Caco-2 (cell line): ENCODE results near the gene P2RX6. TPM values are rescaled to one million over a fixed set of nuclear protein-coding genes. Genes with fewer than 3 reads are reported as not detected.
A peak's percentile ranks its signal among the peaks of the same experiment; 100 is the strongest.

Experiments
- BruUV-seq: library from RNA; stranded (reverse); fragments of 400-500 nt; replicated peaks from 2 replicates; lab custom pipeline; 2021; lab: Mats Ljungman, UMichigan
- CTCF ChIA-PET: fragments of 300-600 bp; sonication (Branson Sonifier 250); formaldehyde crosslinking; loops from one replicate; lab custom pipeline; 2022; ENCODE audit warnings: antibody characterized with exemption; lab: Charles Lee
- POLR2A ChIA-PET: fragments of 300-600 bp; sonication (Branson Sonifier 250); formaldehyde crosslinking; loops from one replicate; lab custom pipeline; 2022; ENCODE audit warnings: antibody characterized with exemption; lab: Charles Lee
- DNase-seq, 2 experiments: peaks; one replicate each; pipeline versions ENCODE4 v3.0.0 to v3.0.0-alpha.2; 2020 to 2022
- H3K27me3 ChIP-seq: replicated peaks from 2 replicates; pipeline ENCODE4 v1.6.0; 2011; ENCODE audit warnings: low read length; ENCODE audit not compliant: control insufficient read depth, insufficient read depth
- H3K36me3 ChIP-seq: 2 replicates; pipeline ENCODE4 v1.5.1; 2011; ENCODE audit warnings: low read length; ENCODE audit not compliant: control insufficient read depth, insufficient read depth
- H3K4me1 ChIP-seq: fragments of 250-450 bp; sonication (Bioruptor Pico); 2 replicates; pipeline ENCODE4 v1.5.1; 2020; ENCODE audit warnings: mild to moderate bottlenecking
- H3K4me3 ChIP-seq: 2 replicates; pipeline ENCODE4 v1.5.1; 2011; ENCODE audit warnings: low read depth, mild to moderate bottlenecking, control low read depth, low read length
- H3K9me3 ChIP-seq: fragments of 250-450 bp; sonication (Bioruptor Pico); 2 replicates; pipeline ENCODE4 v1.5.1; 2020; ENCODE audit warnings: mild to moderate bottlenecking, moderate library complexity
- H3K27ac Mint-ChIP-seq: one replicate; pipeline ENCODE4 v1.8.0; 2022; ENCODE audit warnings: mixed read lengths; ENCODE audit not compliant: unreplicated experiment
- H3K27me3 Mint-ChIP-seq: one replicate; pipeline ENCODE4 v1.8.0; 2022; ENCODE audit warnings: mixed read lengths; ENCODE audit not compliant: insufficient read depth, unreplicated experiment
- H3K36me3 Mint-ChIP-seq: one replicate; pipeline ENCODE4 v1.8.0; 2022; ENCODE audit warnings: mild to moderate bottlenecking, mixed read lengths; ENCODE audit not compliant: insufficient read depth, unreplicated experiment
- H3K4me1 Mint-ChIP-seq: one replicate; pipeline ENCODE4 v1.8.0; 2022; ENCODE audit warnings: low read depth, mixed read lengths; ENCODE audit not compliant: unreplicated experiment
- H3K4me3 Mint-ChIP-seq: one replicate; pipeline ENCODE4 v1.8.0; 2022; ENCODE audit warnings: mild to moderate bottlenecking, moderate library complexity, mixed read lengths; ENCODE audit not compliant: unreplicated experiment
- H3K9me3 Mint-ChIP-seq: one replicate; pipeline ENCODE4 v1.8.0; 2022; ENCODE audit warnings: mixed read lengths; ENCODE audit not compliant: unreplicated experiment
- intact Hi-C: fragments of 100-400 bp; cut with micrococcal nuclease; formaldehyde crosslinking; loops from one replicate; pipeline ENCODE4 v1.10.0; 2022; ENCODE audit not compliant: unreplicated experiment
- total RNA-seq: library from RNA; stranded (reverse); gene quantifications from 2 replicates; pipeline ENCODE4 v1.2.3, GENCODE V29; 2022
- TF ChIP-seq, protein P1 (sequence below), 2 experiments: fragments of 200-600 bp in 1 of 2; IDR thresholded peaks; 1 replicate in 1 of 2; 2 replicates in 1 of 2; pipeline versions ENCODE4 v1.5.1 to v1.8.0; 2011 to 2022; ENCODE audit warnings: antibody characterized with exemption in 1 of 2, control low read depth in 1 of 2, inconsistent platforms in 1 of 2, low read depth in 1 of 2, low read length in 1 of 2, mild to moderate bottlenecking in 1 of 2, moderate library complexity in 1 of 2; ENCODE audit not compliant: insufficient read depth in 1 of 2, severe bottlenecking in 1 of 2, unreplicated experiment in 1 of 2

Gene P2RX6
- total RNA-seq, 1 experiment from 2014 or later = 0.11 TPM

DNA sequence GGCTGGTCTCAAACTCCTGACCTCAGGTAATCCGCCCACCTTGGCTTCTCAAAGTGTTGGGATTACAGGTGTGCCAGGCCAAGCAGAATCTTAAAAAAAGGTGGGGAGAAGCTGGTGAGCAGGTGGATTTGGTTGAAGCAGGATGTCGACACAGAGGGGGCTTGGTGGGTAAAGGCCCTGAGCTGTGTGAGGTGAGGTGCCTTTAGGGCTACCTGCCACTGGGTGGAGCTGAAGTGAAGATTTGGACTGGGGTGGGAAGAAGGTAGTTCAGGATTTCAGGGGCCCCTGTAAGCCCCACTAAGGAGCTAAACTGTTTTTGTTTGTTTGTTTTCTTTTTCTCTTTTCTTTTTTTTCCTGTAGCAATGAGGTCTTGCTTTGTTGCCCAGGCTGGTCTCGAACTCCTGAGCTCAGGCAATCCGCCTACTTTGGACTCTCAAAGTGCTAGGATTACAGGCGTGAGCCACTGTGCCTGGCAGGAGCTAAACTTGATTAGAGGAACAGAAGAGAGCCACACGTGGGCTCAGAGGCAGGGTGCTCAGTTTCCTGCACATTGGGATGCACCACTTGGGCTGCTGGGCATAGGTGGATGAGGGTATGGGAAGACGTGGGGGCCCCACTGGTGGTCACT lies 6.0 kb downstream of the P2RX6 start:
- no peaks in the 10 kb centered on the region for H3K9me3 Mint-ChIP-seq
- peaks cover 2% of the 10 kb centered on the region for H3K36me3 Mint-ChIP-seq
- Histone ChIP-seq H3K4me3 (no peak overlapping the region), H3K27me3 (no peaks in the 10 kb centered on the region), H3K9me3 (peaks cover 4% of the 10 kb centered on the region; the same call in 1 of the 2 replicates), H3K4me1 (peaks cover under 1% of the 10 kb centered on the region; the same call in 1 of the 2 replicates), H3K36me3 (no peaks in the 10 kb centered on the region)
- no peak overlapping the region for H3K27ac Mint-ChIP-seq
- no TSS peak for BruUV-seq
- POLR2A ChIA-PET = no interaction called here
- H3K27me3 Mint-ChIP-seq = no peaks in the 10 kb centered on the region
- DNase-seq = no peak
- intact Hi-C loops = no loop called here
- no peaks in the 10 kb centered on the region for H3K4me1 Mint-ChIP-seq
- TF ChIP-seq, protein P1, sequence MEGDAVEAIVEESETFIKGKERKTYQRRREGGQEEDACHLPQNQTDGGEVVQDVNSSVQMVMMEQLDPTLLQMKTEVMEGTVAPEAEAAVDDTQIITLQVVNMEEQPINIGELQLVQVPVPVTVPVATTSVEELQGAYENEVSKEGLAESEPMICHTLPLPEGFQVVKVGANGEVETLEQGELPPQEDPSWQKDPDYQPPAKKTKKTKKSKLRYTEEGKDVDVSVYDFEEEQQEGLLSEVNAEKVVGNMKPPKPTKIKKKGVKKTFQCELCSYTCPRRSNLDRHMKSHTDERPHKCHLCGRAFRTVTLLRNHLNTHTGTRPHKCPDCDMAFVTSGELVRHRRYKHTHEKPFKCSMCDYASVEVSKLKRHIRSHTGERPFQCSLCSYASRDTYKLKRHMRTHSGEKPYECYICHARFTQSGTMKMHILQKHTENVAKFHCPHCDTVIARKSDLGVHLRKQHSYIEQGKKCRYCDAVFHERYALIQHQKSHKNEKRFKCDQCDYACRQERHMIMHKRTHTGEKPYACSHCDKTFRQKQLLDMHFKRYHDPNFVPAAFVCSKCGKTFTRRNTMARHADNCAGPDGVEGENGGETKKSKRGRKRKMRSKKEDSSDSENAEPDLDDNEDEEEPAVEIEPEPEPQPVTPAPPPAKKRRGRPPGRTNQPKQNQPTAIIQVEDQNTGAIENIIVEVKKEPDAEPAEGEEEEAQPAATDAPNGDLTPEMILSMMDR (IDR thresholded peaks at IDR 0.05; ENCODE audit: insufficient read depth in 1 of 2, low read depth in 1 of 2, low read length in 1 of 2, severe bottlenecking in 1 of 2, unreplicated experiment in 1 of 2) = peak; percentile 25 to 34
- no peak overlapping the region for H3K4me3 Mint-ChIP-seq
- CTCF ChIA-PET = interaction anchor here (1.0 to 1.1 kb wide), 3 partner anchors 17 to 217 kb away, joined by 3 to 4 read pairs (median 4); no protein-coding TSS in a partner anchor

DNA sequence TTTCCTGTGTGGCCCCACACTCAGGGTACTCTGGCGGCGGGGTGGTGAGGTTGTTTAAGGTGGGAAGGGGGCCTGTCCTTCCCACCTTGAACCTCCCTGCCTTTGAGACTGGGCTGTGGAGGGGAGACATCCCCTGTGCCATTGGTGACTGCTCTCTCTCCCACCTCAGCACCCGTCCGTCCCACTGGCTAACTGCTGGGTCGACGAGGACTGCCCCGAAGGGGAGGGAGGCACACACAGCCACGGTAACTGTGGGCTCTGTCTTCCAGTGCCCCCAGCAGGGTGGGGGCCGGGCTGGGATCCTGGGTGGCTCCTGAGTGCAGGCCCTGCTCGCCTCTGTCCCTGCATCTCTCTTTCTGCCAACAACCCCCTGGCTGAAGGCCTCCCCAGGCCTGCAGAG lies 7.5 kb downstream of the P2RX6 start:
- BruUV-seq = no TSS peak
- intact Hi-C loops = no loop called here
- Mint-ChIP-seq H3K9me3 (no peaks in the 10 kb centered on the region), H3K4me3 (no peak overlapping the region), H3K27ac (no peak overlapping the region), H3K27me3 (no peaks in the 10 kb centered on the region), H3K4me1 (no peaks in the 10 kb centered on the region), H3K36me3 (peaks cover 6% of the 10 kb centered on the region)
- Histone ChIP-seq H3K36me3 (no peaks in the 10 kb centered on the region), H3K4me3 (no peak overlapping the region), H3K27me3 (no peaks in the 10 kb centered on the region), H3K4me1 (peaks cover 16% of the 10 kb centered on the region), H3K9me3 (peaks cover 4% of the 10 kb centered on the region; the same call in 1 of the 2 replicates)
- ChIA-PET POLR2A (no interaction called here), CTCF (no interaction called here)
- TF ChIP-seq, protein P1 (IDR thresholded peaks at IDR 0.05; ENCODE audit: insufficient read depth in 1 of 2, low read depth in 1 of 2, low read length in 1 of 2, severe bottlenecking in 1 of 2, unreplicated experiment in 1 of 2) = no peak
- DNase-seq = no peak

- Mint-ChIP-seq H3K27me3 (no peaks in the 10 kb centered on the region), H3K4me3 (no peak overlapping the region), H3K9me3 (no peaks in the 10 kb centered on the region), H3K4me1 (no peaks in the 10 kb centered on the region), H3K27ac (no peak overlapping the region), H3K36me3 (peaks cover 6% of the 10 kb centered on the region)
- Histone ChIP-seq H3K4me3 (no peak overlapping the region), H3K9me3 (peaks cover 4% of the 10 kb centered on the region; the same call in 1 of the 2 replicates), H3K36me3 (no peaks in the 10 kb centered on the region), H3K27me3 (no peaks in the 10 kb centered on the region), H3K4me1 (peaks cover 22% of the 10 kb centered on the region)
- no TSS peak for BruUV-seq
- TF ChIP-seq, protein P1 (IDR thresholded peaks at IDR 0.05; ENCODE audit: insufficient read depth in 1 of 2, low read depth in 1 of 2, low read length in 1 of 2, severe bottlenecking in 1 of 2, unreplicated experiment in 1 of 2) = peak in 1 of 2 experiments; percentile 9
- POLR2A ChIA-PET = no interaction called here
- CTCF ChIA-PET = no interaction called here
- intact Hi-C loops = no loop called here
- no peak for DNase-seq
Measured at GRCh38 chr22:21022955-21023614, 8.1 kb downstream of the P2RX6 start.
